ENCODE data around the gene MARK3. TPM values are rescaled to one million over a fixed set of nuclear protein-coding genes. Genes with fewer than 3 reads are reported as not detected.

The MARK3 gene
- total and polyA plus RNA-seq, 2 donors (not counting 1 experiment from before 2014, with no cell fraction given) = 73.0 to 142 TPM

DNA sequence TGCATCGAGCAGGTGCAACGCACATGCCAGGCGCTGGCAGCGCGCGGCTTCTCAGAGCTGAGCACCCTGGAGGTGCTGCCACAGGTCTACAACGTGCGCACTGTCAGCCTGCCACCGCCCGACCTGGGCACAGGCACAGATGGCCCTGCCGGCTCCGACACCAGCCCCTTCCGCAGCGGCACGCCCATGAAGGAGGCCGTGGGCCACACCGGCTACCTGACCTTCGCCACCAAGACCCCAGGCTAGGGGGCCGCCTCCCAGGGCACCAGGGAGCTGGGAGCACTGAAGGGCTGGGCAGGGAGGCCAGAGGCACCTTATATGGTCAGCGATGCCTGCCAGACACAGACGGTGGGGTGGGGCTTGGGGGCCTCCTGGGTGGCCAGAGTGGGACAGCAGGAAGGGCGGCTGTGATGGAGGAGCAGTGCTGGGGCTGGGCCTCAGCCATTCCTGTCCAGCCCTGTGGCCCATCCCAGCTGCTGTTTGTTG lies 149.4 kb downstream of the MARK3 start:
- peaks cover 0 to 11% of the 10 kb centered on the region in 2 experiments for H3K36me3 ChIP-seq (replicated peaks in 1 of 2; ENCODE audit: control extremely low read depth in 1 of 2, control insufficient read depth in 1 of 2, extremely low read depth in 1 of 2, insufficient read depth in 2 of 2, low read length in 1 of 2)
- TF ChIP-seq, protein P1, sequence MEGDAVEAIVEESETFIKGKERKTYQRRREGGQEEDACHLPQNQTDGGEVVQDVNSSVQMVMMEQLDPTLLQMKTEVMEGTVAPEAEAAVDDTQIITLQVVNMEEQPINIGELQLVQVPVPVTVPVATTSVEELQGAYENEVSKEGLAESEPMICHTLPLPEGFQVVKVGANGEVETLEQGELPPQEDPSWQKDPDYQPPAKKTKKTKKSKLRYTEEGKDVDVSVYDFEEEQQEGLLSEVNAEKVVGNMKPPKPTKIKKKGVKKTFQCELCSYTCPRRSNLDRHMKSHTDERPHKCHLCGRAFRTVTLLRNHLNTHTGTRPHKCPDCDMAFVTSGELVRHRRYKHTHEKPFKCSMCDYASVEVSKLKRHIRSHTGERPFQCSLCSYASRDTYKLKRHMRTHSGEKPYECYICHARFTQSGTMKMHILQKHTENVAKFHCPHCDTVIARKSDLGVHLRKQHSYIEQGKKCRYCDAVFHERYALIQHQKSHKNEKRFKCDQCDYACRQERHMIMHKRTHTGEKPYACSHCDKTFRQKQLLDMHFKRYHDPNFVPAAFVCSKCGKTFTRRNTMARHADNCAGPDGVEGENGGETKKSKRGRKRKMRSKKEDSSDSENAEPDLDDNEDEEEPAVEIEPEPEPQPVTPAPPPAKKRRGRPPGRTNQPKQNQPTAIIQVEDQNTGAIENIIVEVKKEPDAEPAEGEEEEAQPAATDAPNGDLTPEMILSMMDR (IDR thresholded peaks at IDR 0.05) = no peak
- TF ChIP-seq EZH2 (IDR thresholded peaks at IDR 0.05; ENCODE audit: borderline replicate concordance, insufficient read depth, low read depth, low read length, poor library complexity, severe bottlenecking) = no peak
- DNase-seq (no peak), ATAC-seq (ENCODE audit: low read depth) (no peak)
- no peak overlapping the region for H2AFZ ChIP-seq (ENCODE audit: insufficient read depth, low read depth, low read length, poor library complexity, severe bottlenecking)
- H3K9ac ChIP-seq (ENCODE audit: low read length) = no peak overlapping the region
- peaks cover 30% of the 10 kb centered on the region for H4K20me1 ChIP-seq (ENCODE audit: control insufficient read depth, insufficient read depth, low read length, poor library complexity, severe bottlenecking)
- H3K27ac Mint-ChIP-seq = no peak overlapping the region
- peaks cover 19% of the 10 kb centered on the region for H3K79me2 ChIP-seq (ENCODE audit: control insufficient read depth, insufficient read depth, low read length)
- H3K4me1 Mint-ChIP-seq = peaks cover 17% of the 10 kb centered on the region
- no peaks in the 10 kb centered on the region for H3K9me3 Mint-ChIP-seq (ENCODE audit: insufficient read depth)
- ChIA-PET POLR2A (no interaction called here), CTCF (interaction anchor here (0.8 to 6.0 kb wide), 3 partner anchors 12 to 17 kb away, joined by 3 to 24 read pairs (median 3); no protein-coding TSS in a partner anchor)
- peaks cover 8 to 17% of the 10 kb centered on the region in 2 donors for H3K4me1 ChIP-seq (ENCODE audit: control insufficient read depth in 2 of 2, insufficient read depth in 2 of 2, low read length in 2 of 2)
- H3K4me2 ChIP-seq (replicated peaks; ENCODE audit: low read depth, low read length, poor library complexity, severe bottlenecking) = no peak overlapping the region
- H3K9me3 ChIP-seq (ENCODE audit: control extremely low read depth in 1 of 3, control insufficient read depth in 2 of 3, insufficient read depth in 1 of 3, low read length in 2 of 3) = no peaks in the 10 kb centered on the region
- H3K4me3 Mint-ChIP-seq = no peak overlapping the region
- H3K27me3 ChIP-seq (replicated peaks in 1 of 4; ENCODE audit: control extremely low read depth in 1 of 4, control insufficient read depth in 3 of 4, insufficient read depth in 4 of 4, low read length in 3 of 4) = no peaks in the 10 kb centered on the region
- over 99% methylated on average over 18 of the region's 22 CpGs for WGBS (ENCODE audit: insufficient coverage)
- no peak overlapping the region for H3K27ac ChIP-seq (ENCODE audit: low read length in 2 of 2)
- H3K27me3 Mint-ChIP-seq = no peaks in the 10 kb centered on the region
- no peak overlapping the region for H3K4me3 ChIP-seq (ENCODE audit: control extremely low read depth in 1 of 5, extremely low read depth in 1 of 5, insufficient read depth in 1 of 5, low read depth in 2 of 5, low read length in 4 of 5)
- intact Hi-C loops (cut with micrococcal nuclease) = no loop called here

DNA sequence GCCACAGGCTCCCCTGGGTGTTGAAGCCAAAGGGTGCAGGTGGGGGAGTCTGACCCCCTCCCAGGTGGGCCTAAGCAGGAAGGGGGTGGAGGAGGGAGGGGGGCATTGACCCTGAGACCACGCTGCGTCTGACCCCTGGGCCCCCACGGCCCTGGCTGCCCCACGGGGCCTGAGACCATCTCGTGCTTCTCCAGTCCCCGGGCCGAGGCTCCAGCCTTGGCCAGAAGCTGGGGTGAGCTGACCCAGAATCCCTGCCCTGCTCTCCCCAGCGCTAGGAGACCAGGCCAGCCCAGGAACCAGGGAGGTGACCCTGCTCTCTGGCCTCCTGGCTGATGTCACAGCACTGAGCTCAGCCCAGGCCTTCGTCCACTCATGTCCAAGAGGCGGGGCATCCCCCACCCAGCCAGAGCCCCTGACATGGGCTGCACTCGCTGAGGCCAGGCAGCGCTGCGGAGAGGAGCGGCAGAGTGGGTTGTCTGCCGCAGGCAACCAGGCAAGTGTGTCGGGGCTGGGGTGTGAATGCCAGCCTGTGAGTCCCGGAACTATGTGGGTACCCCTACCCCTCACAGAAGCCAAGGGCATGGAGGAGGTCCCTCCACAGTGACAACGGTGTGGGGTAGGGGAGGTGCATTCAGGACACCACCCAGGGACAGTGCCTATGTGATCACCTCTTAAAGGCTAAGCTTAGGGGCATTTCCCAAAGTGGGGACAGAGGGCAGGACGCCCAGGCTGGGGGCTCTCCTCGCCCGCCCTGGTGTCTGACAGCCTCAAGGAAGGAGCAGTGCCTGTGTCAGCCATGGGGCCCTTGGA lies 150.1 kb downstream of the MARK3 start:
- Histone ChIP-seq H4K20me1 (ENCODE audit: control insufficient read depth, insufficient read depth, low read length, poor library complexity, severe bottlenecking) (peaks cover 23% of the 10 kb centered on the region), H3K4me1 (ENCODE audit: control insufficient read depth in 2 of 2, insufficient read depth in 2 of 2, low read length in 2 of 2) (peaks cover 2 to 10% of the 10 kb centered on the region in 2 donors), H3K79me2 (ENCODE audit: control insufficient read depth, insufficient read depth, low read length) (peaks cover 12% of the 10 kb centered on the region), H3K4me3 (ENCODE audit: control extremely low read depth in 1 of 5, extremely low read depth in 1 of 5, insufficient read depth in 1 of 5, low read depth in 2 of 5, low read length in 4 of 5) (no peak overlapping the region), H3K4me2 (replicated peaks; ENCODE audit: low read depth, low read length, poor library complexity, severe bottlenecking) (no peak overlapping the region), H3K27ac (ENCODE audit: low read length in 2 of 2) (no peak overlapping the region), H3K9ac (ENCODE audit: low read length) (no peak overlapping the region), H3K27me3 (replicated peaks in 1 of 4; ENCODE audit: control extremely low read depth in 1 of 4, control insufficient read depth in 3 of 4, insufficient read depth in 4 of 4, low read length in 3 of 4) (no peaks in the 10 kb centered on the region), H3K36me3 (replicated peaks in 1 of 2; ENCODE audit: control extremely low read depth in 1 of 2, control insufficient read depth in 1 of 2, extremely low read depth in 1 of 2, insufficient read depth in 2 of 2, low read length in 1 of 2) (peaks cover 0 to 11% of the 10 kb centered on the region in 2 experiments), H2AFZ (ENCODE audit: insufficient read depth, low read depth, low read length, poor library complexity, severe bottlenecking) (no peak overlapping the region), H3K9me3 (ENCODE audit: control extremely low read depth in 1 of 3, control insufficient read depth in 2 of 3, insufficient read depth in 1 of 3, low read length in 2 of 3) (no peaks in the 10 kb centered on the region)
- DNase-seq (no peak), ATAC-seq (ENCODE audit: low read depth) (no peak)
- ChIA-PET POLR2A (no interaction called here), CTCF (interaction anchor here (0.8 to 6.0 kb wide), 3 partner anchors 12 to 16 kb away, joined by 3 to 24 read pairs (median 3); no protein-coding TSS in a partner anchor)
- TF ChIP-seq, protein P1 (IDR thresholded peaks at IDR 0.05) = no peak
- TF ChIP-seq EZH2 (IDR thresholded peaks at IDR 0.05; ENCODE audit: borderline replicate concordance, insufficient read depth, low read depth, low read length, poor library complexity, severe bottlenecking) = no peak
- intact Hi-C loops (cut with micrococcal nuclease) = no loop called here
- no peaks in the 10 kb centered on the region for H3K27me3 Mint-ChIP-seq
- no peaks in the 10 kb centered on the region for H3K9me3 Mint-ChIP-seq (ENCODE audit: insufficient read depth)
- WGBS (ENCODE audit: insufficient coverage) = 94% methylated on average over 17 of the region's 21 CpGs
- no peak overlapping the region for H3K4me3 Mint-ChIP-seq
- H3K27ac Mint-ChIP-seq = no peak overlapping the region
- peaks cover 10% of the 10 kb centered on the region for H3K4me1 Mint-ChIP-seq

Data from B cell (primary cell).